NCI-H1417 (cell line): ENCODE data around the gene SLC5A12.

Experiments
- DNase-seq, 3 experiments: peaks; one replicate each; lab custom pipeline; 2025; lab: John Stamatoyannopoulos, UW

SLC5A12 gene

GRCh38 chr11:26719289-26719973 lies 2.4 kb downstream of the SLC5A12 start:
- no peak for DNase-seq

GRCh38 chr11:26717771-26718170 lies 4.1 kb downstream of the SLC5A12 start:
- no peak for DNase-seq

GRCh38 chr11:26715133-26715532 lies 6.7 kb downstream of the SLC5A12 start:
- DNase-seq: peak; percentile 34 to 75 (median 38)

GRCh38 chr11:26712497-26712896 lies 9.4 kb downstream of the SLC5A12 start:
- no peak for DNase-seq

GRCh38 chr11:26710489-26710888 lies 11.4 kb downstream of the SLC5A12 start:
- no peak for DNase-seq

GRCh38 chr11:26708736-26709456 lies 13.0 kb downstream of the SLC5A12 start:
- no peak for DNase-seq

- DNase-seq: no peak
Observed at GRCh38 chr11:26706181-26706580, 15.7 kb downstream of the SLC5A12 start.

GRCh38 chr11:26704249-26704648 lies 17.6 kb downstream of the SLC5A12 start:
- DNase-seq: no peak

GRCh38 chr11:26703411-26704191 lies 18.3 kb downstream of the SLC5A12 start:
- DNase-seq: no peak

GRCh38 chr11:26702406-26702805 lies 19.5 kb downstream of the SLC5A12 start:
- DNase-seq: no peak

- peak in 1 of 3 experiments; percentile 23 for DNase-seq
Observed at GRCh38 chr11:26700574-26701235, 21.2 kb downstream of the SLC5A12 start.

GRCh38 chr11:26698224-26698623 lies 23.6 kb downstream of the SLC5A12 start:
- DNase-seq: no peak

GRCh38 chr11:26696330-26696729 lies 25.5 kb downstream of the SLC5A12 start:
- peak in 2 of 3 experiments; percentile 35 to 70 for DNase-seq

GRCh38 chr11:26688701-26689100 lies 33.2 kb downstream of the SLC5A12 start:
- DNase-seq: no peak

GRCh38 chr11:26687351-26687750 lies 34.5 kb downstream of the SLC5A12 start:
- no peak for DNase-seq

GRCh38 chr11:26677566-26677965 lies 44.3 kb downstream of the SLC5A12 start:
- DNase-seq: no peak

- no peak for DNase-seq
Observed at GRCh38 chr11:26676641-26677040, 45.2 kb downstream of the SLC5A12 start.

- DNase-seq: no peak
Observed at GRCh38 chr11:26675233-26675928, 46.5 kb downstream of the SLC5A12 start.

- DNase-seq: no peak
Observed at GRCh38 chr11:26665946-26666345, 55.9 kb downstream of the SLC5A12 start.

GRCh38 chr11:26665036-26665435 lies 56.8 kb downstream of the SLC5A12 start:
- no peak for DNase-seq

- no peak for DNase-seq
Observed at GRCh38 chr11:26662916-26663315, 58.9 kb downstream of the SLC5A12 start.

- DNase-seq: no peak
Observed at GRCh38 chr11:26655287-26655686, 66.6 kb downstream of the SLC5A12 start.
